Measurements from ENCODE around the gene PCDH7. TPM values are rescaled to one million over a fixed set of nuclear protein-coding genes. Genes with fewer than 3 reads are reported as not detected.

The PCDH7 gene, protein sequence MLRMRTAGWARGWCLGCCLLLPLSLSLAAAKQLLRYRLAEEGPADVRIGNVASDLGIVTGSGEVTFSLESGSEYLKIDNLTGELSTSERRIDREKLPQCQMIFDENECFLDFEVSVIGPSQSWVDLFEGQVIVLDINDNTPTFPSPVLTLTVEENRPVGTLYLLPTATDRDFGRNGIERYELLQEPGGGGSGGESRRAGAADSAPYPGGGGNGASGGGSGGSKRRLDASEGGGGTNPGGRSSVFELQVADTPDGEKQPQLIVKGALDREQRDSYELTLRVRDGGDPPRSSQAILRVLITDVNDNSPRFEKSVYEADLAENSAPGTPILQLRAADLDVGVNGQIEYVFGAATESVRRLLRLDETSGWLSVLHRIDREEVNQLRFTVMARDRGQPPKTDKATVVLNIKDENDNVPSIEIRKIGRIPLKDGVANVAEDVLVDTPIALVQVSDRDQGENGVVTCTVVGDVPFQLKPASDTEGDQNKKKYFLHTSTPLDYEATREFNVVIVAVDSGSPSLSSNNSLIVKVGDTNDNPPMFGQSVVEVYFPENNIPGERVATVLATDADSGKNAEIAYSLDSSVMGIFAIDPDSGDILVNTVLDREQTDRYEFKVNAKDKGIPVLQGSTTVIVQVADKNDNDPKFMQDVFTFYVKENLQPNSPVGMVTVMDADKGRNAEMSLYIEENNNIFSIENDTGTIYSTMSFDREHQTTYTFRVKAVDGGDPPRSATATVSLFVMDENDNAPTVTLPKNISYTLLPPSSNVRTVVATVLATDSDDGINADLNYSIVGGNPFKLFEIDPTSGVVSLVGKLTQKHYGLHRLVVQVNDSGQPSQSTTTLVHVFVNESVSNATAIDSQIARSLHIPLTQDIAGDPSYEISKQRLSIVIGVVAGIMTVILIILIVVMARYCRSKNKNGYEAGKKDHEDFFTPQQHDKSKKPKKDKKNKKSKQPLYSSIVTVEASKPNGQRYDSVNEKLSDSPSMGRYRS (N-terminal part only)
- 10 to 100 TPM in 1 of 4 donors, 1 to 10 TPM in 3; 4.9 to 42.1 (median 7.6) TPM for total RNA-seq

- peaks cover 0 to 51% (median 0%) of the 10 kb centered on the region in 4 donors for H3K4me1 ChIP-seq
- peak in 2 of 3 donors; percentile 49 to 53 for DNase-seq
- peaks cover 0 to 12% of the 10 kb centered on the region in 2 donors for H3K27me3 ChIP-seq
- TF ChIP-seq CTCF (IDR thresholded peaks at IDR 0.05) = no peak
- TF ChIP-seq POLR2A (IDR thresholded peaks at IDR 0.05) = no peak
- H3K4me3 ChIP-seq = peak within 1 kb of the TSS; percentile 26 to 58 (median 42)
- peak within 1 kb of the TSS; percentile 17 to 75 (median 60) for H3K27ac ChIP-seq
- H3K36me3 ChIP-seq = no peaks in the 10 kb centered on the region
- no peaks in the 10 kb centered on the region for H3K9me3 ChIP-seq
These were observed at the start of gene PCDH7 for GRCh38 chr4:30720021-30720660. PCDH7 (plus strand) TSS chr4:30720369; CDS start chr4:30721423, 1,054 bp downstream.

DNA sequence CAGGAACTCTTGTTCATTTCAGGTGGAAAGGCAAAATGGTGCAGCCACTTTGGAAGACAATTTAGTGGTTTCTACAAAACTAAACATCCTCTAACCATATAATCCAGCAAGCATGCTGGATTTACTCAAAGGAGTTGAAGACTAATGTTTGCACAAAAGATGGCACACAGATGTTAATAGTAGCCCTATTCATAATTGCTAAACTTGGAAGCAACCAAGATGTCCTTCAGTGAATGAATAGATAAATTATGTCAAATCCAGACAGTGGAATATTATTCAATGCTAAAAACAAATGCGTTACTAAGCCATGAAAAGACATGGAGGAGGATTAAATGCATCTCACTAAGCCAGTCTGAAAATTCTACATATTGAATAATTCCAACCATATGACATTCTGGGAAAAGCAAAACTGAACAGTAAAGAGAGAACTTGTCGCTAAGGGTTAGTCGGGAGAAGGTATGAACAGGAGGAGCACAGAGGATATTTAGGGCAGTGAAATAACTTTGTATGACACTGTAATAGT lies 48.2 kb upstream of the PCDH7 start:
- Histone ChIP-seq H3K27ac (no peak overlapping the region), H3K27me3 (no peaks in the 10 kb centered on the region), H3K9me3 (no peaks in the 10 kb centered on the region), H3K36me3 (no peaks in the 10 kb centered on the region), H3K4me3 (no peak overlapping the region), H3K4me1 (no peaks in the 10 kb centered on the region)
- TF ChIP-seq CTCF (IDR thresholded peaks at IDR 0.05) (no peak), POLR2A (IDR thresholded peaks at IDR 0.05) (no peak)
- DNase-seq = no peak

- Histone ChIP-seq H3K4me1 (no peaks in the 10 kb centered on the region), H3K27me3 (no peaks in the 10 kb centered on the region), H3K4me3 (no peak overlapping the region), H3K36me3 (no peaks in the 10 kb centered on the region), H3K9me3 (no peaks in the 10 kb centered on the region), H3K27ac (no peak overlapping the region)
- DNase-seq = no peak
- TF ChIP-seq CTCF (IDR thresholded peaks at IDR 0.05) (no peak), POLR2A (IDR thresholded peaks at IDR 0.05) (no peak)
These were observed 24.0 kb upstream of the PCDH7 start for GRCh38 chr4:30696191-30696590.

DNA sequence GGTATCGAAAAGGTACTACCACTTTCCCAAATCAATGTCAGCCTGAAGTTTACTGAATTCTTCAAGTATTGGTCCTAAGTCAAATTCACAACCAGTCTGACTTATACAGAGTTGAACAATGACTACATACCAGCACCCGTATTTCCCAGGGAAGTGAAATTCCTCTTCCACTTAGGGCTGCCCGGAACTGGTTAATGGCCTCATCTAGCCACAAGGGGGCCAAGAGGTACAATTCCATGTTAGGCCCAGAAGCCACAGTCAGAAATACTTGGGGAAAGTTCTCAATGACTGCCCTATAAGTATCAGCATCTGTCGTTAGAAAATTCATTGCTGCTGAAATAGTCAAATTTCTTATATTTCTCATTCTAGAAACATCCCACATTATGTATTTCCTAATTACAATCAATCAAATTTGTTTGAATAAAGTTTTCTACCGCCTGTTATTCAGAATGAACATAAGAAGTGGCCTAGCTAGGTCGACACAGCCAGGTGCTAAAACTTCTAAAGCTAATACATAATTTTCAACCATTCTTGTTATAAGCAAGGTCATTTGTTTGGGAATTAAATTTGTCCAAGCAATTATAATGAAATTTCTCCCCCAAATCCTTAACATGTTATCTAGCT lies 5.6 kb upstream of the PCDH7 start:
- no peak overlapping the region for H3K4me3 ChIP-seq
- H3K36me3 ChIP-seq = no peaks in the 10 kb centered on the region
- H3K4me1 ChIP-seq = peaks cover 0 to 30% (median 0%) of the 10 kb centered on the region in 4 donors
- peak in 4 of 6 experiments; percentile 44 to 74 (median 64) for TF ChIP-seq CTCF (IDR thresholded peaks at IDR 0.05)
- no peak for TF ChIP-seq POLR2A (IDR thresholded peaks at IDR 0.05)
- DNase-seq = peak in 1 of 3 donors; percentile 66
- no peaks in the 10 kb centered on the region for H3K9me3 ChIP-seq
- no peaks in the 10 kb centered on the region for H3K27me3 ChIP-seq
- H3K27ac ChIP-seq = no peak overlapping the region
